ENCODE measurements around the gene UPB1. TPM values are rescaled to one million over a fixed set of nuclear protein-coding genes. Genes with fewer than 3 reads are reported as not detected.

UPB1 gene
- total RNA-seq, 3 donors from 2014 or later (not counting 1 experiment from before 2014, with no cell fraction given) = 0.33 to 1.6 (median 0.50) TPM

- no peak overlapping the region for H3K27ac Mint-ChIP-seq
- intact Hi-C loops (cut with micrococcal nuclease) = no loop called here
- no peaks in the 10 kb centered on the region for H3K27me3 Mint-ChIP-seq (ENCODE audit: low read depth in 2 of 2)
Measured at GRCh38 chr22:24543185-24543601, 48.1 kb downstream of the UPB1 start.

GRCh38 chr22:24543679-24544243 is 48.6 kb downstream of the UPB1 start:
- H3K9me3 ChIP-seq (ENCODE audit: control insufficient read depth, insufficient read depth, low read length) = no peaks in the 10 kb centered on the region
- H3K27ac ChIP-seq (ENCODE audit: low read length) = no peak overlapping the region
- no peaks in the 10 kb centered on the region for H3K27me3 ChIP-seq (ENCODE audit: control insufficient read depth, insufficient read depth, low read length)
- TF ChIP-seq CTCF (IDR thresholded peaks at IDR 0.05) = no peak
- Mint-ChIP-seq H3K36me3 (peaks cover 12% of the 10 kb centered on the region), H3K4me1 (no peaks in the 10 kb centered on the region), H3K4me3 (no peak overlapping the region), H3K27me3 (ENCODE audit: low read depth in 2 of 2) (no peaks in the 10 kb centered on the region), H3K27ac (no peak overlapping the region), H3K9me3 (no peaks in the 10 kb centered on the region)
- DNase-seq (no peak), ATAC-seq (no peak)
- peaks cover 54% of the 10 kb centered on the region for H3K36me3 ChIP-seq (ENCODE audit: control insufficient read depth, insufficient read depth, low read length)
- WGBS (ENCODE audit: insufficient coverage) = 96% methylated on average over 11 of the region's 11 CpGs
- intact Hi-C loops (cut with micrococcal nuclease) = no loop called here
- no peak overlapping the region for H3K4me3 ChIP-seq (ENCODE audit: low read length)
- H3K4me1 ChIP-seq (ENCODE audit: control insufficient read depth, insufficient read depth, low read length) = peaks cover 12% of the 10 kb centered on the region

More at GRCh38 chr22:24543185-24543601, 48.1 kb downstream of the UPB1 start:
- Mint-ChIP-seq H3K4me3 (no peak overlapping the region), H3K36me3 (peaks cover 12% of the 10 kb centered on the region), H3K4me1 (no peaks in the 10 kb centered on the region), H3K9me3 (no peaks in the 10 kb centered on the region)
- H3K4me1 ChIP-seq (ENCODE audit: control insufficient read depth, insufficient read depth, low read length) = peaks cover 12% of the 10 kb centered on the region
- H3K27ac ChIP-seq (ENCODE audit: low read length) = no peak overlapping the region
- no peak for TF ChIP-seq CTCF (IDR thresholded peaks at IDR 0.05)
- no peaks in the 10 kb centered on the region for H3K9me3 ChIP-seq (ENCODE audit: control insufficient read depth, insufficient read depth, low read length)
- H3K4me3 ChIP-seq (ENCODE audit: low read length) = no peak overlapping the region
- no peaks in the 10 kb centered on the region for H3K27me3 ChIP-seq (ENCODE audit: control insufficient read depth, insufficient read depth, low read length)
- H3K36me3 ChIP-seq (ENCODE audit: control insufficient read depth, insufficient read depth, low read length) = peaks cover 48% of the 10 kb centered on the region
- no peak for DNase-seq
- no peak for ATAC-seq
- 94% methylated on average over 7 of the region's 7 CpGs for WGBS (ENCODE audit: insufficient coverage)

- Histone ChIP-seq H3K4me1 (ENCODE audit: control insufficient read depth, insufficient read depth, low read length) (peaks cover 19% of the 10 kb centered on the region), H3K9me3 (ENCODE audit: control insufficient read depth, insufficient read depth, low read length) (no peaks in the 10 kb centered on the region), H3K27me3 (ENCODE audit: control insufficient read depth, insufficient read depth, low read length) (no peaks in the 10 kb centered on the region), H3K36me3 (ENCODE audit: control insufficient read depth, insufficient read depth, low read length) (peaks cover 25% of the 10 kb centered on the region), H3K27ac (ENCODE audit: low read length) (no peak overlapping the region), H3K4me3 (ENCODE audit: low read length) (no peak overlapping the region)
- H3K36me3 Mint-ChIP-seq = peaks cover 12% of the 10 kb centered on the region
- DNase-seq (no peak), ATAC-seq (no peak)
- over 99% methylated on average over 4 of the region's 4 CpGs for WGBS (ENCODE audit: insufficient coverage)
- no peak for TF ChIP-seq CTCF (IDR thresholded peaks at IDR 0.05)
- H3K27ac Mint-ChIP-seq = no peak overlapping the region
- intact Hi-C loops (cut with micrococcal nuclease) = no loop called here
- H3K9me3 Mint-ChIP-seq = no peaks in the 10 kb centered on the region
- peaks cover 21 to 35% of the 10 kb centered on the region in 2 donors for H3K4me1 Mint-ChIP-seq
- no peak overlapping the region for H3K4me3 Mint-ChIP-seq
- H3K27me3 Mint-ChIP-seq (ENCODE audit: low read depth in 2 of 2) = no peaks in the 10 kb centered on the region
Measured at GRCh38 chr22:24548812-24549211, 53.7 kb downstream of the UPB1 start.
